ENCODE measurements around the gene GDF10. TPM values are rescaled to one million over a fixed set of nuclear protein-coding genes. Genes with fewer than 3 reads are reported as not detected.

GDF10 gene
- total and polyA plus RNA-seq, 2 of the 8 experiments (the other 6 are each of a cell fraction or from before 2014, with no cell fraction given), result 0.19 to 0.32 TPM

DNA sequence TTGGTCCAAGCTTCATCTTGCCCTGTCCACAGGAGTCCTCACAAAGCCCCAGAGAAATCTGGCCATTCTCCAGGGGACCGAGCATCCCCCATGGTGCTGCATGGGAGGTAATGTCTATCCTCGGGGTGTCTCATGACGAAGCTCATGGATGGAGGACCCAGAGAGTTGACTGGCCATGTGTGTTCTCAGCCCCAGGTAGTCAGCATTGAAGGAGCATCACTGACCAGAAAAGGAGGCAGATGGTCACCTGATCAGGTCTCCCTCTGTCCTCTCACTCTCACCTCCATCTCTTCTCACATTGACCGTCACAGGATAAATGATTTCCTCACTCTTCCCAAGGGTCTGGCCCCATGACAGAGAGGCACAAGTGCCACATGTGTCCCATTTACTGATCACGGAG, 33.4 kb upstream of the GDF10 start (continued):
- no peak for TF ChIP-seq GTF2F1 (IDR thresholded peaks at IDR 0.05; ENCODE audit: borderline replicate concordance, low read depth, low read length)
